ENCODE measurements around the gene RPS14. TPM values are rescaled to one million over a fixed set of nuclear protein-coding genes. Genes with fewer than 3 reads are reported as not detected.
"Not testable (repeated sequence)": the region's sequence is repeated elsewhere in the genome, so short reads cannot be mapped to it uniquely, and the experiment has no call there.

RPS14 gene
- total and polyA plus RNA-seq, 12 donors = 984 to 4,233 (median 1,252) TPM

GRCh38 chr5:150429410-150429873, 20.1 kb downstream of the RPS14 start:
- no peak overlapping the region for H3K4me3 ChIP-seq
- peak overlapping the region in 1 of 10 donors; percentile 21 for H3K27ac ChIP-seq
- intact Hi-C loops (cut with DNase I) = no loop called here
- no peaks in the 10 kb centered on the region for H3K36me3 ChIP-seq
- no peaks in the 10 kb centered on the region for H3K27me3 ChIP-seq
- WGBS, 2 donors = 88 to 91% methylated on average over 5 of the region's 5 CpGs
- peaks cover 4 to 26% (median 8%) of the 10 kb centered on the region in 9 donors for H3K4me1 ChIP-seq
- no peak for DNase-seq
- no peaks in the 10 kb centered on the region for H3K9me3 ChIP-seq
- ATAC-seq = no peak
- no peak for TF ChIP-seq CTCF (IDR thresholded peaks at IDR 0.05)

GRCh38 chr5:150428978-150429377, 20.6 kb downstream of the RPS14 start:
- DNase-seq (no peak), ATAC-seq (no peak)
- Histone ChIP-seq H3K4me3 (no peak overlapping the region), H3K27ac (peak overlapping the region in 4 of 10 donors; percentile 69 to 80 (median 74)), H3K27me3 (no peaks in the 10 kb centered on the region), H3K36me3 (no peaks in the 10 kb centered on the region), H3K4me1 (peaks cover 4 to 26% (median 8%) of the 10 kb centered on the region in 9 donors), H3K9me3 (no peaks in the 10 kb centered on the region)
- intact Hi-C loops (cut with DNase I) = no loop called here
- WGBS, 2 donors = 94 to 98% methylated on average over 5 of the region's 5 CpGs
- TF ChIP-seq CTCF (IDR thresholded peaks at IDR 0.05) = no peak

- peak; percentile 81 to 95 (median 90) for ATAC-seq
- intact Hi-C loops (cut with DNase I) = no loop called here
- WGBS, 2 donors = 45 to 48% methylated on average over 18 of the region's 18 CpGs
- H3K27me3 ChIP-seq = no peaks in the 10 kb centered on the region
- DNase-seq = peak; percentile 68 to 88
- H3K4me3 ChIP-seq = peak overlapping the region in 1 of 10 donors; percentile 17
- H3K36me3 ChIP-seq = no peaks in the 10 kb centered on the region
- H3K4me1 ChIP-seq = peaks cover 4 to 26% (median 8%) of the 10 kb centered on the region in 9 donors
- peak overlapping the region in 9 of 10 donors; percentile 55 to 80 (median 69) for H3K27ac ChIP-seq
- TF ChIP-seq CTCF (IDR thresholded peaks at IDR 0.05) = peak in 2 of 9 donors; percentile 5 to 10
- no peaks in the 10 kb centered on the region for H3K9me3 ChIP-seq
Observed at GRCh38 chr5:150428106-150428876, 21.2 kb downstream of the RPS14 start.

- H3K27ac ChIP-seq; intact Hi-C loops (cut with DNase I); H3K4me3 ChIP-seq; DNase-seq; H3K36me3 ChIP-seq; H3K9me3 ChIP-seq; ATAC-seq; H3K27me3 ChIP-seq: not testable (repeated sequence)
- WGBS, 2 donors = 93 to 96% methylated on average over 9 of the region's 9 CpGs
- peaks cover 4 to 16% (median 8%) of the 10 kb centered on the region in 9 donors for H3K4me1 ChIP-seq
Observed at GRCh38 chr5:150426165-150426564, 23.4 kb downstream of the RPS14 start.

- H3K4me1 ChIP-seq = peaks cover 0 to 5% (median 3%) of the 10 kb centered on the region in 9 donors
- WGBS, 2 donors = 63 to 83% methylated on average over 3 of the region's 3 CpGs
- intact Hi-C loops (cut with DNase I) = loop anchor here in 1 of 10 donors (5.0 kb wide), 1 partner anchor 835 kb away; no protein-coding TSS in a partner anchor
- DNase-seq = no peak
- H3K27me3 ChIP-seq = no peaks in the 10 kb centered on the region
- ATAC-seq = no peak
- H3K4me3 ChIP-seq = no peak overlapping the region
- H3K27ac ChIP-seq = no peak overlapping the region
- no peaks in the 10 kb centered on the region for H3K9me3 ChIP-seq
- H3K36me3 ChIP-seq = no peaks in the 10 kb centered on the region
- TF ChIP-seq CTCF (IDR thresholded peaks at IDR 0.05) = no peak
Observed at GRCh38 chr5:150422758-150423157, 26.8 kb downstream of the RPS14 start.
